IPS DF 6.9 (cell line): ENCODE measurements around the gene ZC3H12A.
"Not testable (repeated sequence)": the region's sequence is repeated elsewhere in the genome, so short reads cannot be mapped to it uniquely, and the experiment has no call there.

ENCODE experiments used
- DNase-seq: peaks from one replicate; pipeline ENCODE4 v3.0.0-alpha.2; 2013; ENCODE audit warnings: low read depth, low spot score
- H3K27ac ChIP-seq: one replicate; pipeline ENCODE4 v1.5.1; 2013; ENCODE audit warnings: low read length, control low read depth
- H3K27me3 ChIP-seq: 2 replicates; pipeline ENCODE4 v1.6.1; 2013; ENCODE audit warnings: mild to moderate bottlenecking, low read length; ENCODE audit not compliant: control insufficient read depth, insufficient read depth
- H3K36me3 ChIP-seq: 2 replicates; pipeline ENCODE4 v1.6.1; 2013; ENCODE audit warnings: low read length; ENCODE audit not compliant: control insufficient read depth, insufficient read depth
- H3K4me1 ChIP-seq: 2 replicates; pipeline ENCODE4 v1.6.1; 2013; ENCODE audit warnings: low read length; ENCODE audit not compliant: control insufficient read depth, insufficient read depth
- H3K4me3 ChIP-seq: 2 replicates; pipeline ENCODE4 v1.5.1; 2013; ENCODE audit warnings: mild to moderate bottlenecking, low read length
- H3K9me3 ChIP-seq: 2 replicates; pipeline ENCODE4 v1.6.1; 2013; ENCODE audit warnings: low read length, inconsistent platforms; ENCODE audit not compliant: control insufficient read depth, insufficient read depth
- WGBS: extraction: QIAGEN DNeasy Blood & Tissue Kit; methylation state at CpG from one replicate; pipeline ENCODE4 v1.1.7; 2013; ENCODE audit warnings: mixed read lengths, missing lambda C conversion rate; ENCODE audit not compliant: insufficient read length, insufficient coverage; 5-methylcytosine and 5-hydroxymethylcytosine counted together

The ZC3H12A gene

GRCh38 chr1:37519613-37520012 lies 45.2 kb downstream of the ZC3H12A start:
- Histone ChIP-seq H3K36me3 (no peaks in the 10 kb centered on the region), H3K4me3 (no peak overlapping the region), H3K27ac (no peak overlapping the region), H3K27me3 (no peaks in the 10 kb centered on the region), H3K9me3 (no peaks in the 10 kb centered on the region), H3K4me1 (peaks cover 1% of the 10 kb centered on the region)
- DNase-seq = no peak

- not testable (repeated sequence) for H3K27me3 ChIP-seq, DNase-seq, H3K4me3 ChIP-seq, H3K36me3 ChIP-seq, H3K4me1 ChIP-seq, H3K9me3 ChIP-seq, H3K27ac ChIP-seq
- no CpG with 5 or more reads among the region's 1 CpG for WGBS
These were observed 55.5 kb downstream of the ZC3H12A start for GRCh38 chr1:37529888-37530287.

GRCh38 chr1:37532418-37533156 lies 58.2 kb downstream of the ZC3H12A start:
- not testable (repeated sequence) for H3K4me3 ChIP-seq, H3K4me1 ChIP-seq, H3K9me3 ChIP-seq, DNase-seq, H3K27ac ChIP-seq, H3K27me3 ChIP-seq, H3K36me3 ChIP-seq
- WGBS = no CpG with 5 or more reads among the region's 4 CpGs

- WGBS = no CpG with 5 or more reads among the region's 4 CpGs
- H3K4me1 ChIP-seq = no peaks in the 10 kb centered on the region
- no peak for DNase-seq
These were observed 59.1 kb downstream of the ZC3H12A start for GRCh38 chr1:37533317-37534093.

More at GRCh38 chr1:37533317-37534093, 59.1 kb downstream of the ZC3H12A start:
- no peak overlapping the region for H3K27ac ChIP-seq
- H3K36me3 ChIP-seq = peaks cover 9% of the 10 kb centered on the region; the same call in 1 of the 2 replicates
- no peaks in the 10 kb centered on the region for H3K27me3 ChIP-seq
- H3K4me3 ChIP-seq = no peak overlapping the region
- H3K9me3 ChIP-seq = no peaks in the 10 kb centered on the region
